ENCODE results near the gene STRN3. TPM values are rescaled to one million over a fixed set of nuclear protein-coding genes. Genes with fewer than 3 reads are reported as not detected.

Gene STRN3, protein sequence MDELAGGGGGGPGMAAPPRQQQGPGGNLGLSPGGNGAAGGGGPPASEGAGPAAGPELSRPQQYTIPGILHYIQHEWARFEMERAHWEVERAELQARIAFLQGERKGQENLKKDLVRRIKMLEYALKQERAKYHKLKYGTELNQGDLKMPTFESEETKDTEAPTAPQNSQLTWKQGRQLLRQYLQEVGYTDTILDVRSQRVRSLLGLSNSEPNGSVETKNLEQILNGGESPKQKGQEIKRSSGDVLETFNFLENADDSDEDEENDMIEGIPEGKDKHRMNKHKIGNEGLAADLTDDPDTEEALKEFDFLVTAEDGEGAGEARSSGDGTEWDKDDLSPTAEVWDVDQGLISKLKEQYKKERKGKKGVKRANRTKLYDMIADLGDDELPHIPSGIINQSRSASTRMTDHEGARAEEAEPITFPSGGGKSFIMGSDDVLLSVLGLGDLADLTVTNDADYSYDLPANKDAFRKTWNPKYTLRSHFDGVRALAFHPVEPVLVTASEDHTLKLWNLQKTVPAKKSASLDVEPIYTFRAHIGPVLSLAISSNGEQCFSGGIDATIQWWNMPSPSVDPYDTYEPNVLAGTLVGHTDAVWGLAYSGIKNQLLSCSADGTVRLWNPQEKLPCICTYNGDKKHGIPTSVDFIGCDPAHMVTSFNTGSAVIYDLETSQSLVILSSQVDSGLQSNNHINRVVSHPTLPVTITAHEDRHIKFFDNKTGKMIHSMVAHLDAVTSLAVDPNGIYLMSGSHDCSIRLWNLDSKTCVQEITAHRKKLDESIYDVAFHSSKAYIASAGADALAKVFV
- 10 to 100 TPM; 41.4 to 47.5 TPM for total RNA-seq
- polyA plus RNA-seq = 10 to 100 TPM in 1 of 2 donors, 1 to 10 TPM in 1; 6.8 to 20.9 TPM

DNA sequence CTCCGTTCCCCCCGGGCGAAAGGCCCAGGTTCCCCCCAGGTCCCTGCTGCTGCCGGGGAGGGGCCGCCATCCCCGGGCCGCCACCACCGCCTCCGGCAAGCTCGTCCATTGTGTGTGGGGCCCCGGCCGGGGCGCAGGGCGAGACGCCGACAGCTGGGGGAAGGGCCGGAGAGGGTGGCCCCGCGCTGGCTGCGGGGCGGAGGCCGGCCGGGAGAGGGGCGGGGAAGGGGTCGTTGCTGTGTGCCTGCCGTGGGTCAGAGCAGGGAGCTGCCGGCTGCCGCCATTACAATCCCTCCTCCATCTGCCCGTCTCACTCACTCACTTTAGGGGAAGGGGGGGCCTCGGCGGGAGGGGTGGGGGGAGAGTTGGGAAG, at the start of gene STRN3:
Gene STRN3 (minus strand): TSS at position 303 of the 373 bp plus-strand sequence. CDS start 194 bp downstream, at position 109.
- DNase-seq (ENCODE audit: low spot score) = no peak

More for the DNA sequence above, at the start of gene STRN3:
- Histone ChIP-seq H3K27ac (ENCODE audit: low read depth in 1 of 2, low read length in 2 of 2) (peak within 1 kb of the TSS; percentile 99 to 100), H3K27me3 (ENCODE audit: control insufficient read depth in 4 of 4, insufficient read depth in 4 of 4, low read length in 3 of 4) (no peaks in the 10 kb centered on the region), H3K36me3 (ENCODE audit: control insufficient read depth in 4 of 4, insufficient read depth in 3 of 4, low read depth in 1 of 4, low read length in 3 of 4) (peaks cover 0 to under 1% (median 0%) of the 10 kb centered on the region in 4 donors), H3K9ac (ENCODE audit: low read depth in 1 of 2, low read length in 2 of 2) (peak within 1 kb of the TSS; percentile 98 to 100), H3K9me3 (ENCODE audit: control insufficient read depth in 4 of 4, low read length in 3 of 4) (no peaks in the 10 kb centered on the region), H3K4me1 (ENCODE audit: control insufficient read depth in 4 of 4, insufficient read depth in 4 of 4, low read length in 3 of 4) (peaks cover 0 to 36% (median 3%) of the 10 kb centered on the region in 4 donors), H3K4me3 (ENCODE audit: low read depth in 1 of 3, low read length in 3 of 3) (peak within 1 kb of the TSS; percentile 86 to 100 (median 95))
- TF ChIP-seq NR2F2 (IDR thresholded peaks at IDR 0.05) = no peak
- TF ChIP-seq EGR1 (IDR thresholded peaks at IDR 0.05; ENCODE audit: low read depth in 2 of 2) = no peak
- TF ChIP-seq, protein P1, sequence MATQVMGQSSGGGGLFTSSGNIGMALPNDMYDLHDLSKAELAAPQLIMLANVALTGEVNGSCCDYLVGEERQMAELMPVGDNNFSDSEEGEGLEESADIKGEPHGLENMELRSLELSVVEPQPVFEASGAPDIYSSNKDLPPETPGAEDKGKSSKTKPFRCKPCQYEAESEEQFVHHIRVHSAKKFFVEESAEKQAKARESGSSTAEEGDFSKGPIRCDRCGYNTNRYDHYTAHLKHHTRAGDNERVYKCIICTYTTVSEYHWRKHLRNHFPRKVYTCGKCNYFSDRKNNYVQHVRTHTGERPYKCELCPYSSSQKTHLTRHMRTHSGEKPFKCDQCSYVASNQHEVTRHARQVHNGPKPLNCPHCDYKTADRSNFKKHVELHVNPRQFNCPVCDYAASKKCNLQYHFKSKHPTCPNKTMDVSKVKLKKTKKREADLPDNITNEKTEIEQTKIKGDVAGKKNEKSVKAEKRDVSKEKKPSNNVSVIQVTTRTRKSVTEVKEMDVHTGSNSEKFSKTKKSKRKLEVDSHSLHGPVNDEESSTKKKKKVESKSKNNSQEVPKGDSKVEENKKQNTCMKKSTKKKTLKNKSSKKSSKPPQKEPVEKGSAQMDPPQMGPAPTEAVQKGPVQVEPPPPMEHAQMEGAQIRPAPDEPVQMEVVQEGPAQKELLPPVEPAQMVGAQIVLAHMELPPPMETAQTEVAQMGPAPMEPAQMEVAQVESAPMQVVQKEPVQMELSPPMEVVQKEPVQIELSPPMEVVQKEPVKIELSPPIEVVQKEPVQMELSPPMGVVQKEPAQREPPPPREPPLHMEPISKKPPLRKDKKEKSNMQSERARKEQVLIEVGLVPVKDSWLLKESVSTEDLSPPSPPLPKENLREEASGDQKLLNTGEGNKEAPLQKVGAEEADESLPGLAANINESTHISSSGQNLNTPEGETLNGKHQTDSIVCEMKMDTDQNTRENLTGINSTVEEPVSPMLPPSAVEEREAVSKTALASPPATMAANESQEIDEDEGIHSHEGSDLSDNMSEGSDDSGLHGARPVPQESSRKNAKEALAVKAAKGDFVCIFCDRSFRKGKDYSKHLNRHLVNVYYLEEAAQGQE (IDR thresholded peaks at IDR 0.05) = no peak
- TF ChIP-seq RXRA (IDR thresholded peaks at IDR 0.05) = no peak
- TF ChIP-seq, protein P2, sequence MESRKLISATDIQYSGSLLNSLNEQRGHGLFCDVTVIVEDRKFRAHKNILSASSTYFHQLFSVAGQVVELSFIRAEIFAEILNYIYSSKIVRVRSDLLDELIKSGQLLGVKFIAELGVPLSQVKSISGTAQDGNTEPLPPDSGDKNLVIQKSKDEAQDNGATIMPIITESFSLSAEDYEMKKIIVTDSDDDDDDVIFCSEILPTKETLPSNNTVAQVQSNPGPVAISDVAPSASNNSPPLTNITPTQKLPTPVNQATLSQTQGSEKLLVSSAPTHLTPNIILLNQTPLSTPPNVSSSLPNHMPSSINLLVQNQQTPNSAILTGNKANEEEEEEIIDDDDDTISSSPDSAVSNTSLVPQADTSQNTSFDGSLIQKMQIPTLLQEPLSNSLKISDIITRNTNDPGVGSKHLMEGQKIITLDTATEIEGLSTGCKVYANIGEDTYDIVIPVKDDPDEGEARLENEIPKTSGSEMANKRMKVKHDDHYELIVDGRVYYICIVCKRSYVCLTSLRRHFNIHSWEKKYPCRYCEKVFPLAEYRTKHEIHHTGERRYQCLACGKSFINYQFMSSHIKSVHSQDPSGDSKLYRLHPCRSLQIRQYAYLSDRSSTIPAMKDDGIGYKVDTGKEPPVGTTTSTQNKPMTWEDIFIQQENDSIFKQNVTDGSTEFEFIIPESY (IDR thresholded peaks at IDR 0.05) = no peak
- TF ChIP-seq, protein P3, sequence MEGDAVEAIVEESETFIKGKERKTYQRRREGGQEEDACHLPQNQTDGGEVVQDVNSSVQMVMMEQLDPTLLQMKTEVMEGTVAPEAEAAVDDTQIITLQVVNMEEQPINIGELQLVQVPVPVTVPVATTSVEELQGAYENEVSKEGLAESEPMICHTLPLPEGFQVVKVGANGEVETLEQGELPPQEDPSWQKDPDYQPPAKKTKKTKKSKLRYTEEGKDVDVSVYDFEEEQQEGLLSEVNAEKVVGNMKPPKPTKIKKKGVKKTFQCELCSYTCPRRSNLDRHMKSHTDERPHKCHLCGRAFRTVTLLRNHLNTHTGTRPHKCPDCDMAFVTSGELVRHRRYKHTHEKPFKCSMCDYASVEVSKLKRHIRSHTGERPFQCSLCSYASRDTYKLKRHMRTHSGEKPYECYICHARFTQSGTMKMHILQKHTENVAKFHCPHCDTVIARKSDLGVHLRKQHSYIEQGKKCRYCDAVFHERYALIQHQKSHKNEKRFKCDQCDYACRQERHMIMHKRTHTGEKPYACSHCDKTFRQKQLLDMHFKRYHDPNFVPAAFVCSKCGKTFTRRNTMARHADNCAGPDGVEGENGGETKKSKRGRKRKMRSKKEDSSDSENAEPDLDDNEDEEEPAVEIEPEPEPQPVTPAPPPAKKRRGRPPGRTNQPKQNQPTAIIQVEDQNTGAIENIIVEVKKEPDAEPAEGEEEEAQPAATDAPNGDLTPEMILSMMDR (IDR thresholded peaks at IDR 0.05; ENCODE audit: low read depth, low read length, missing input control) = no peak
- no peak for TF ChIP-seq SP1 (IDR thresholded peaks at IDR 0.05)
- no peak for TF ChIP-seq RAD21 (IDR thresholded peaks at IDR 0.05)
- TF ChIP-seq TAF1 (conservative IDR thresholded peaks at IDR 0.05) = no peak
- no peak for TF ChIP-seq FOXA2 (IDR thresholded peaks at IDR 0.05)
- TF ChIP-seq YY1 (IDR thresholded peaks at IDR 0.05) = no peak
- no peak for TF ChIP-seq GABPA (IDR thresholded peaks at IDR 0.05 in 1 of 2, conservative IDR thresholded peaks at IDR 0.05 in 1 of 2)
- TF ChIP-seq, protein P4, sequence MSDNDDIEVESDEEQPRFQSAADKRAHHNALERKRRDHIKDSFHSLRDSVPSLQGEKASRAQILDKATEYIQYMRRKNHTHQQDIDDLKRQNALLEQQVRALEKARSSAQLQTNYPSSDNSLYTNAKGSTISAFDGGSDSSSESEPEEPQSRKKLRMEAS (IDR thresholded peaks at IDR 0.05) = no peak
- TF ChIP-seq HNF4G (IDR thresholded peaks at IDR 0.05) = no peak
- WGBS = under 1% methylated on average over 31 of the region's 31 CpGs

Measured in liver (tissue), 9 donors.